Measurements from ENCODE around the gene RIGI.

- TF ChIP-seq, protein P1, sequence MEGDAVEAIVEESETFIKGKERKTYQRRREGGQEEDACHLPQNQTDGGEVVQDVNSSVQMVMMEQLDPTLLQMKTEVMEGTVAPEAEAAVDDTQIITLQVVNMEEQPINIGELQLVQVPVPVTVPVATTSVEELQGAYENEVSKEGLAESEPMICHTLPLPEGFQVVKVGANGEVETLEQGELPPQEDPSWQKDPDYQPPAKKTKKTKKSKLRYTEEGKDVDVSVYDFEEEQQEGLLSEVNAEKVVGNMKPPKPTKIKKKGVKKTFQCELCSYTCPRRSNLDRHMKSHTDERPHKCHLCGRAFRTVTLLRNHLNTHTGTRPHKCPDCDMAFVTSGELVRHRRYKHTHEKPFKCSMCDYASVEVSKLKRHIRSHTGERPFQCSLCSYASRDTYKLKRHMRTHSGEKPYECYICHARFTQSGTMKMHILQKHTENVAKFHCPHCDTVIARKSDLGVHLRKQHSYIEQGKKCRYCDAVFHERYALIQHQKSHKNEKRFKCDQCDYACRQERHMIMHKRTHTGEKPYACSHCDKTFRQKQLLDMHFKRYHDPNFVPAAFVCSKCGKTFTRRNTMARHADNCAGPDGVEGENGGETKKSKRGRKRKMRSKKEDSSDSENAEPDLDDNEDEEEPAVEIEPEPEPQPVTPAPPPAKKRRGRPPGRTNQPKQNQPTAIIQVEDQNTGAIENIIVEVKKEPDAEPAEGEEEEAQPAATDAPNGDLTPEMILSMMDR (IDR thresholded peaks at IDR 0.05): no peak
- no peak for TF ChIP-seq POLR2A (IDR thresholded peaks at IDR 0.05)
These were observed 23.0 kb downstream of the RIGI start for GRCh38 chr9:32503008-32503407.

Data from uterus (tissue), 2 donors.